Vagina (tissue), 2 donors: ENCODE measurements around the gene NUDT2.

Experiments
- CTCF ChIP-seq, 3 experiments: fragments of 450-650 bp in 2 of 3; fragments of 200-600 bp in 1 of 3; sonication (generic) in 1 of 3; IDR thresholded peaks; one replicate each; pipeline ENCODE4 v1.5.1; 2017 to 2019; ENCODE audit warnings: antibody characterized with exemption in 3 of 3, mild to moderate bottlenecking in 2 of 3, moderate library complexity in 2 of 3
- POLR2A ChIP-seq, 2 donors: fragments of 450-650 bp; IDR thresholded peaks; one replicate each; pipeline ENCODE4 v1.6.1; 2017; ENCODE audit warnings: antibody characterized with exemption in 2 of 2, mild to moderate bottlenecking in 2 of 2, moderate library complexity in 2 of 2

GRCh38 chr9:34363619-34364351 is 34.4 kb downstream of the NUDT2 start:
- TF ChIP-seq CTCF (IDR thresholded peaks at IDR 0.05) = no peak
- TF ChIP-seq POLR2A (IDR thresholded peaks at IDR 0.05) = no peak
